Fibroblast of the aortic adventitia (primary cell): ENCODE results near the gene LGALS3. TPM values are rescaled to one million over a fixed set of nuclear protein-coding genes. Genes with fewer than 3 reads are reported as not detected.

Experiments used
- DNase-seq: peaks from one replicate; pipeline ENCODE4 v3.0.0-alpha.2; 2010; ENCODE audit warnings: low read depth
- H3K4me3 ChIP-seq: 2 replicates; pipeline ENCODE4 v1.5.1; 2011; ENCODE audit warnings: low read depth, mild to moderate bottlenecking, control low read depth, low read length, moderate library complexity
- total RNA-seq: library from RNA; depleted of rRNA; stranded (reverse); fragments of >200 nt; gene quantifications from 2 replicates; pipeline ENCODE4 v1.2.3, GENCODE V29; 2012; ENCODE audit warnings: low replicate concordance
- TF ChIP-seq, protein P1 (sequence below): IDR thresholded peaks from 2 replicates; pipeline ENCODE4 v1.5.1; 2011; ENCODE audit warnings: mild to moderate bottlenecking, low read length, control low read depth, inconsistent platforms; ENCODE audit not compliant: insufficient read depth

The LGALS3 gene
- total RNA-seq, 1 donor = 475 TPM

DNA sequence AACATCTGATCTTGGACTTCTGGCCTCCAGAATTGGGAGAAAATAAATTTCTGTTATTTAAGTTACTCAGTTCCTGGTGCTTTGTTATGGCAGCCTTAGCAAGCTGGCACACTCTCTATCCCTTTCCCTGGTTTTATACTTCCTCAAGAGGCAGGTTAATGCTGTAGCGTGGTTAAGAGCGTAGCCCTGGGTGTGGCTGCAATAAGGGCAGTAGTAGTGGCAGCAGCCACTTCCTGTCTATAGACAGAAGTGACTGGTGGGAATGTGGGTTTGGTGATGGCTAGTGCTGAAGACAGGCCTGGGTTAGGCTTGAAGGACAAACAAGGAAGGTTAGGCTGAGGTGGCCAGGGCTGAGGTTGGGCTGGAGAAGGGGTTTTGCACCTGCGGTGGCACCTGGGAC, 3.6 kb upstream of the LGALS3 start:
- no peak overlapping the region for H3K4me3 ChIP-seq
- TF ChIP-seq, protein P1, sequence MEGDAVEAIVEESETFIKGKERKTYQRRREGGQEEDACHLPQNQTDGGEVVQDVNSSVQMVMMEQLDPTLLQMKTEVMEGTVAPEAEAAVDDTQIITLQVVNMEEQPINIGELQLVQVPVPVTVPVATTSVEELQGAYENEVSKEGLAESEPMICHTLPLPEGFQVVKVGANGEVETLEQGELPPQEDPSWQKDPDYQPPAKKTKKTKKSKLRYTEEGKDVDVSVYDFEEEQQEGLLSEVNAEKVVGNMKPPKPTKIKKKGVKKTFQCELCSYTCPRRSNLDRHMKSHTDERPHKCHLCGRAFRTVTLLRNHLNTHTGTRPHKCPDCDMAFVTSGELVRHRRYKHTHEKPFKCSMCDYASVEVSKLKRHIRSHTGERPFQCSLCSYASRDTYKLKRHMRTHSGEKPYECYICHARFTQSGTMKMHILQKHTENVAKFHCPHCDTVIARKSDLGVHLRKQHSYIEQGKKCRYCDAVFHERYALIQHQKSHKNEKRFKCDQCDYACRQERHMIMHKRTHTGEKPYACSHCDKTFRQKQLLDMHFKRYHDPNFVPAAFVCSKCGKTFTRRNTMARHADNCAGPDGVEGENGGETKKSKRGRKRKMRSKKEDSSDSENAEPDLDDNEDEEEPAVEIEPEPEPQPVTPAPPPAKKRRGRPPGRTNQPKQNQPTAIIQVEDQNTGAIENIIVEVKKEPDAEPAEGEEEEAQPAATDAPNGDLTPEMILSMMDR = no peak
- no peak for DNase-seq

DNA sequence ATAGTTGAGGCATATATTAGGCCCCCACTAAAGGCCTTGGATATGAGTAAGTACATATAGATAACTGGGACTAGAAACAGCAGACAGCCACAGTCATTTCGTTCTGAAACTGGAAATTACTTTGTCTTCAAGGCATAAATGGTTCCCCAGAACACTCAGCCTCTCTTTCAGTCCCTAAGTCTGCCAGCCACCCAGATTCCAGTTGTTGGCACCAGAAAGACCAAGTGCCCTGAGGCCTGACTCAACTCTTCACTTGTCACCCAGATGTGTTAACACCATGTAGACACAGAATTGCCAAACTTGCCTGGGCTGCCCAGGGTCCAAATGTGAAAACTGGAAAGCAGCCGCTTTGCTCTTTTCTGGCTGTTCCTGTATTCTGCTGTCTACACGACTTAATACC, 3.0 kb upstream of the LGALS3 start:
- peak; percentile 26 for DNase-seq
- no peak overlapping the region for H3K4me3 ChIP-seq
- TF ChIP-seq, protein P1 = no peak

DNA sequence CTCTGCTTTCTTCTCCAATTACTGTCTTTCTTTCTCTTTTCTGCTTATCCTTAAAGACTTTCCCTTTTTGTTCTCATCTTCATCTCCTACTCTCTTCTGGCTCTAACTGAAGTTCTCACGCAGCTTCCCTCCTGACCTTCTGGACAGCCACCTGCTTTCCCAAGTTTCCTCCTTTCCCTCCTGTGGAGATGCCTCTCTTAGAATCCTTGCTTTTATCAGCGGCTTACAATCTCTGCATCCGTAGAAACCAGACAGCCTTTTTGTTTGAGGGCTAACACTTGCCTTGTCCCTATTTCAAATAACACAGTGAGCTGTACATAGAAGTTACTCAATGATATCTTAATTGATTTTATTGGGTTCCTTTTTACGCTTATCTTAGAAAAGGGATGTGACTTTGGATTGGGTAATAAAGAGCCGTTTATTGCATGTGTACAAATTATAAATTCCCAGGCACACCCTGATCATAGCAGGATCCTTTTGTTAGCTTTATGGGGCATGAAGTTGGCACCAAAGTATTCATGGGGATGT, 2.1 kb upstream of the LGALS3 start:
- DNase-seq = no peak
- TF ChIP-seq, protein P1 = no peak
- no peak overlapping the region for H3K4me3 ChIP-seq

GRCh38 chr14:55127460-55127951, 1.5 kb upstream of the LGALS3 start:
- peak; percentile 83 for DNase-seq
- H3K4me3 ChIP-seq = no peak overlapping the region
- TF ChIP-seq, protein P1 = no peak

DNA sequence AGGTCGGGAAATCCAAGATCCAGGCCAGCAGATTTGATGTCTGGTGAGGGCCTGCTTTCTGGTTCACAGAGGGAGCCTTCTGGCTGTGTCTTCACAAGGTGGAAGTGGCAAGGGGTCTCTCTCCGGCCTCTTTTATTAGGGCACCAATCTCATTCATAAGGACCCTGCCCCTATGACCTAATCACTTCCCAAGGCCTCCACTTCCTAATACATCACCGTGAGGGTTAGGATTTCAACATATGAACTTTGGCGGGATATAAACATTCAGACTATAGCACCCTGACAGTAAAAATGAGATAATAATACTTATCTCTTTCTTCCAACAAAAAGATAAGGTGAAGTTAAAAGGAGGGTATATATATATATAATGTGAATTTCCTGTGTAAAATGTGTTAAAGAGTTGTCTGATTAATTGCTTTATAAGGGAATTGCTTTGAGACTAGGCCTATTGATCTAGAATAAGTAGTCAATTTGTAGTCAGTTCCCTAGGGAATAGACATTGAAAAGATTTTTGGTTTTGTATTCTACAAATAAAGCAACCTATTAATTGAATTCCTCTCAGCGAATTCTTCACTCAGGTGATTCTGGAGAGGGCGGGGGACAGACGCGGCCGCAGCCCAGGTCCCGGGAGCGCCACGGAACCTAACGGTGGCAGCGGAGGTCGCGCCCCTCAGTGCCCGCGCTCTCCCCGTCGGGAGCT, 516 bp upstream of the LGALS3 start:
- TF ChIP-seq, protein P1 = no peak
- H3K4me3 ChIP-seq = peak overlapping the region; percentile 91
- no peak for DNase-seq

GRCh38 chr14:55129428-55130195, 560 bp downstream of the LGALS3 start:
- peak overlapping the region; percentile 91 for H3K4me3 ChIP-seq
- peak; percentile 70 for DNase-seq
- TF ChIP-seq, protein P1 = no peak
